Inflammatory macrophage (primary cell): ENCODE data around the gene DENND1B.

ENCODE experiments used
- DNase-seq, 2 donors: peaks; one replicate each; pipeline ENCODE4 v3.0.0-alpha.2; 2020 to 2022

DENND1B gene

DNA sequence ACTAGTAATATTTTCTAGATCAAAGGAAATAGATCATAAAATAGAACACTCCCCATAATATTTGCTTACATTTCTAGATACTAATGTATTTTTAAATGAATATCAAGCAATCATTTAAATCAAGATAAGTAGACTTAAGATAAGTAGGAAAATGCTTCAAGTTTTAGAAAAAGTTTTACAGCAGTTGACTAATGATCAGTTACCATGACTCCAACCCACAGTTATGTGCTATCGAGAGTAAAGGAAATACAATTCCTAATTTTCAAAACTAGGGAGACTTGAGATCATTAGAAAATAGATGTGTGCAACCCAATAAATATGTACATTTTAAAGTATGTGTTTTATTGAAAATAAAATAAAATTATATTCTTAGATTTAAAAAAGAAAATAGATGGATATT lies 95.0 kb downstream of the DENND1B start:
- no peak for DNase-seq

GRCh38 chr1:197677752-197678295 lies 97.5 kb downstream of the DENND1B start:
- no peak for DNase-seq

GRCh38 chr1:197677313-197677712 lies 98.0 kb downstream of the DENND1B start:
- DNase-seq: no peak

GRCh38 chr1:197675583-197676208 lies 99.6 kb downstream of the DENND1B start:
- peak; percentile 30 to 31 for DNase-seq

DNA sequence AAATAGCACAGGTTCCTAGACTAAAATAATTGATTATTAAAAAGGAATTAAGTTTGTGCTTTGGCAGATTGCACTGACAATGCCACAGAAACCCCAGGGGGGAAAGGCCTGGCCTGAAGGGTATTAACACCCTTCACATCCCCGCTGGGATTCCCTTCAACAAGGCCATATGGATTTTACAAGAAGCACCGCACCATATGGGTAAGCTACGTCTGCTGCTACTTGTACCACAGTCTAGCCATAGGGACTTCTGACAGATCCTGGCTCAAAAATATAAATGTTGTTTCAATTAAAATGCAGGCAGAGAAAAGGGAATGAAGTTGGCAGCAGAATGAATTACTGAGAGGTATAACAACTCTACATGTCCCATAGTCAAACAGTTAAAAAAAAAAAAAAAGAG lies 101.0 kb downstream of the DENND1B start:
- no peak for DNase-seq

DNA sequence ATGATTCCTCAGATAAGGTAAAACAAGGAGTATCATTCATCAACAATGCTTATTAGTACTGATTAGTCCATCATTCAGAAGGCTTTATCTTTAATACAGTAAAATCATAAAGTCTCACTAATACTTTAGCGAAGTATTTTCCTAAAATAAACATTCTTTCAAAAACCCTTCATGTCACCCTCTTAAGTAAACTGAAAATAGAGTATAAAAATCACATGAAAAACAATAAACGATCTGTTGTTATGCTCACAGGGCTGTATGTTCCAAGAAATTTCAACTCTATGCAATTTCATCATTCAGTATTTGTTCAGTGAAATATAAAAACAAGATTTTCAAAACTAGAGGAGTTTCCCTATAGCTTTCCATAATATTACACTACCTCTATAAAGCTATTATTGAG lies 102.0 kb downstream of the DENND1B start:
- DNase-seq: no peak

GRCh38 chr1:197672347-197672746 lies 102.9 kb downstream of the DENND1B start:
- no peak for DNase-seq

- DNase-seq: no peak
These were observed 103.4 kb downstream of the DENND1B start for GRCh38 chr1:197671920-197672319.

GRCh38 chr1:197671140-197671539 lies 104.1 kb downstream of the DENND1B start:
- no peak for DNase-seq

GRCh38 chr1:197666769-197667285 lies 108.5 kb downstream of the DENND1B start:
- no peak for DNase-seq

GRCh38 chr1:197664391-197664790 lies 110.9 kb downstream of the DENND1B start:
- no peak for DNase-seq

- no peak for DNase-seq
These were observed 111.9 kb downstream of the DENND1B start for GRCh38 chr1:197663162-197663953.

DNA sequence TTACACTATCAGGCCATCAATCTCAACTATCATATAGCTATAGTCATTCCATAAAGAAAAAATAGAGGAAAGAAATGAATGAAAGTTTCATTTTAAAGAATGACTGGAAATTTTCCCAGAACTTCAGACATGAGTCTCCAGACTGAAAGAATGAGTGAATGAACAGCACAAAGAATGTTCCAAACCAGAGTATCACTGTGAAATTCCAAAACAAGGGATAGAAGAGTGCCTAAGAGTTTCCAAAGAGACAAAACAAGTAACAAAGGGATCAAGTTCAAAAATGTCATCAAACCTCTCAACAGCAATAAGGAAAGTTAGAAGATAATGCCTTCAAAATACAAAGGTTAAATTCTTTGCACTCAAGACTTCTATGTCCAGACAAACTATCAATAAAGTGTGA lies 114.9 kb downstream of the DENND1B start:
- no peak for DNase-seq

GRCh38 chr1:197659171-197659570 lies 116.1 kb downstream of the DENND1B start:
- DNase-seq: peak in 1 of 2 donors; percentile 19

- no peak for DNase-seq
These were observed 126.1 kb downstream of the DENND1B start for GRCh38 chr1:197649188-197649587.

GRCh38 chr1:197638316-197638715 lies 137.0 kb downstream of the DENND1B start:
- no peak for DNase-seq

DNA sequence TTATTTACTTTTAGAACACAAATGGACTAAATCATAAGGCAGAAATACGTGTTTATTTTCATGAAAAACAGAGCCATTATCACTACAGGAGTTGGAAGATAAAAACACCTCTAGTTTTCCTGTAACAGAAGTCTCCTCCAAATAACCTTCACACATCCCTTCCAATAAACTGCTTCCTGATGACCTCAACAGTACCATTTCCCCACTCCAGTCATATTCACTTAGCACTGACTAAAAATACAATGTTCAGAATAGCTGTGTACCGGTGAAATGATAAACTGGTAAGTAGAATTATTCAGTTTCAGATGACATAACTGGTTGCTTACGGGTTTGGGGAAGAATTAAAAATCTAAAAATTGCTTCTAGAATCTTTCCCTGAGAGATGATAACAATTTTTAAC lies 137.9 kb downstream of the DENND1B start:
- no peak for DNase-seq

DNA sequence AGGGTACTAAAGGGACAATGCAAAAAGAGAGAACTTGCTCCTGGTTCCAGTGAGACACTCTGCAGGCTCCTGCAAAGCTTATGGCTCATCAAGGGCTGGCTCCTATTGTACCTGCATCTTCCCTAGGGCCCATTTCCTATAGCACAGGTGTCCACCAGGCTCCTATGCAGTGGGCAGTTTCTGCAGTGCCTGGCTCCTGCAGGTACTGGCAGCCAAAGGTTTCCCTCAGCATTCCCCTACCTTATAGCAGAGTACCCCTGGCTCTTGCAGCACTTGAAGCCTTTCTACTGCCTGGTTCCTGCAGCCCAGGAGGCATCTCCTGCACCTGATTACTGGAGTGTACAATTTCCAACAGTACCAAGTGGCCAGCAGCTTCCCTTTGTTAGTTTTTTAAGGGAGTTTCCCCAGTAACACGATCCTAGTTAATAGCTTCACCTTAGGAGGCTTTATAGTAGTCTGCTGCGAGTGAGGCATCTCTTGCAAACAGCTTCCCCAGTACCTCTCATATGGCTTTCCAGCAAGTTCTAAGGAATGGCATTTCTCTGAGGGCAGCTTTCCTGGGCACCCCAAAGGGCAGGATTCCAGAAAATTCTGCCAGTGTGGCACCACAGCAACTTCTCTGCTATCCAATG lies 141.7 kb downstream of the DENND1B start:
- DNase-seq: no peak

DNA sequence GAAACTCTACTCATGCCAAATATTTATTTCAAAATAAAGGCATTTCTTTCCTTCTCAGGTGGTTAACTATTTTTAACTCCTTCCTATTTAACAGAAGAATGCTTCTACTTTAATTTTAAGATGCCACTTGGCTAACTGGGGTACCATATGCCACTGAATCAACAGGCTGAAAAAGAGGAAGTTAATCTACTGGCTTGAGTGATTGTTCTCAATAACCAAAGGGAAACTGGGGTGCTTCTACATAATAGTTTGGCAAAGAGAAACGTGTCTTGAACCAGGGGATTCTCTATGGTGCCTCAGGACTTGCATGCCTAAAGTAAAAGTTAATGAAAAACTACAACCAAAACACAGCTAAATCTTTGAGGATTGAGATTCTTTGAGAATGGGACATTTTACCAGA lies 142.6 kb downstream of the DENND1B start:
- no peak for DNase-seq

GRCh38 chr1:197632005-197632404 lies 143.3 kb downstream of the DENND1B start:
- DNase-seq: no peak

GRCh38 chr1:197622371-197622770 lies 152.9 kb downstream of the DENND1B start:
- DNase-seq: no peak

- no peak for DNase-seq
These were observed 153.5 kb downstream of the DENND1B start for GRCh38 chr1:197621761-197622160.

DNA sequence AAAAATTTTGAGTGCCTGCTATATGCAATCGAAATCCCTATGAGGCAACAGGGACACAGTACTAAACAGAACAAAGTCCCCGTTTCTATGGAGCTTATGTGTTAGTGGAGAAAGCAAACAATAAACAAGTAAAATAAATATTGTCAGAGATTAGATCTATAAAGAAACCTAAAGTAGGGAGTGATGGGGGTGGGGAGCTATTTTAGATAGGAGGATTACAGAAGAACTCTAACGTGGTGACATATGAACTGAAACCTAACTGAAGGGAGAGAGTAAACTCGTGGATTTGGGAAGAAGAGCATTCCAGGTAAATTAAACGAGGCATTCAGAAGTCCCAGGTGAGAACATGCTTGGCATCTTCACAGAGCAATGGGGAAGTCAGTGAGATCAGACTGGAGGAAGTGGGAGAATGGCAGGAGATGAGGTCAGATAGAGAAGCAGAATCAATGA lies 154.5 kb downstream of the DENND1B start:
- peak in 1 of 2 donors; percentile 7 for DNase-seq
